Hematopoietic multipotent progenitor cell treated with erythropoietin and hydrocortisone succinate and interleukin-3 and kit ligand, for 6 days (in vitro differentiated cells): ENCODE results near the gene ZBTB21.
"Not testable (repeated sequence)": the region's sequence is repeated elsewhere in the genome, so short reads cannot be mapped to it uniquely, and the experiment has no call there.

ENCODE experiments used
- DNase-seq: peaks from one replicate; pipeline ENCODE4 v3.0.0-alpha.2; 2015

ZBTB21 gene

DNA sequence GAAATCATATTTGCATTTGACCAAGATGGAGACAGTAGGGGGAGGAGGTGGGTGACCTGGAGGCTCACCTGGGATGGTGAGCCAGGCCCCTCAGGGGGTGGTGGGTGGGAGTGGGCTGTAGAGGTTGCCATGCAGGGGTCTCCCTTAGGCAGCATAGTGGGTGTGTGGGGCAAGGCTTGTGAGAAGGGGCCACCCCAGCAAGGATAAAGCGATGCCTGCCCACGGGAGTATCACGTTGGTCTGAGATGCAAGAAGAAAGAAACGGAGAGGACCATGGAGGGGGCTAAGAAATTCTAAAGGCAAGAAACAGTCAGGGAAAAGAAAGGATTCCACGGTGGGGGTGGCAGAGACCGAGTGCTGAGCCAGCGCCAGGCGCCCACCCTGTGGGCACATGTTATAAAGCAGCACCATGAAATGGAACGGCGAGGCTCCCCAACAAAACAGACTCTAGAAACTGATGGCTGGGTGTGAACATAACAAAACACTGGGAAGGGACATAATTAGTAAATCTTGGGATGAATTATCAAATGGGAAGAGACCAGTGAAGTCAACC is 44.6 kb downstream of the ZBTB21 start:
- DNase-seq = no peak

DNA sequence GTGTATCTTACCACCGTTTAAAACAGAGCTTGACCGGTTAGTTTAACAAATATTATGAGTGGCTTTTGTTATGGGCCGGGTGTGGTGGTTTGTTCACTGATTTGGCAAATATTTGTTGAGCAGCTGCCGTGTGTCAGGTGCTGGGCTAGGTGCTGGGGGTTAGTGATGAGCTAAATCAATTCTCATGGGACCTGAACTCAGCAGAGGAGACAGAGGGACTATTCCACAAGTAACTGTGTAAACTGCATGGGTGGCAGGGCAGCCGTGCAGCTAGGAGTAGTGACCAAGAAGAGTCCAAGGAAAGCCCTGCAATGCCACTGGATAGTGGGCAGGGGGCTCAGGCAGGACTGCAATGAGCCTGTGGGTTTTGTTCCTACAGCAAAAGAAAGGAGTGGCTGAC is 45.1 kb downstream of the ZBTB21 start:
- no peak for DNase-seq

DNA sequence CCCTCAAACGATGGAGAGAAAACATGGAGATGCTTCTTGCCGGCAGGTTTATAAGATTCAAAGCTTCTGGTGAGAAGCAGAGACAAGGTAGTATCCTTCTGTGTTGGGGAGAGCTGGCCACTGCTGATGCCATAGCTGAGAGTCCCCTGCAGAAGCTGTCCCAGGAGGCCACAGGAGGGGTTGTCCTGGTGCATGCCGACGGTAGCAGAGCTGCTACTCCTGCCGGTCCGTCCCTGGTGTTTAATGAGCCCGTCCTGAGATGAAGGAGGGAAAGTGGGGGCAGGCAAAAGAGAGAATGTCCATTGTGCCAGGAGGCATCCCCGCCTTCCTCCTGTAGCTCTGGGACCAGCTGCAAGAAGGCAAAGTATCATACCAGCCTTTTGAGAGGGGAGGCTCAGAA is 46.0 kb downstream of the ZBTB21 start:
- no peak for DNase-seq

DNA sequence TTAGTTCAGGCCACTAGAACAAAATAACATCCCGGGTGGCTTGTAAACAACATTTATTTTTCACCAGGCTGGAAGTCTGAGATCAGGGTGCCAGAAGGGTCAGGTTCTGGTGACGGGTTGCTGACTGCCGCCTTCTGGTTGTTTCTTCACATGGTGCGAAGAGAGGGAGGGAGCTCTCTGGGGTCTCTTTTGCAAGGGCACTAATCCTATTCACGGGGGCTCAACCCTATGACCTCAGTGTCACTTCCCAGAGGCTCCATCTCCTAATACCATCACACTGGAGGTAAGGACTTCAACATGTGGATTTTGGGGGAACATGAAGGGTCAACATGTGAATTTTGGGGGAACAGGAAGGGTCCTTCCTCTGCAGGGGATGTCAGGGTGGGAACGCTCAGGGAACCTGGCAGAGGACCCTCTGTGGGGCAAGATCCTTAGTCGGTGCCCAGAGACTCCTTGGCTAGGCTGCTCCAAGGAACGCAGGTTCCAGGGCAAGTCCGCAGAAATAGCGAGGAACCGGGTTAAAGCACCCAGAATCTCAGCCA is 47.7 kb downstream of the ZBTB21 start:
- no peak for DNase-seq

DNA sequence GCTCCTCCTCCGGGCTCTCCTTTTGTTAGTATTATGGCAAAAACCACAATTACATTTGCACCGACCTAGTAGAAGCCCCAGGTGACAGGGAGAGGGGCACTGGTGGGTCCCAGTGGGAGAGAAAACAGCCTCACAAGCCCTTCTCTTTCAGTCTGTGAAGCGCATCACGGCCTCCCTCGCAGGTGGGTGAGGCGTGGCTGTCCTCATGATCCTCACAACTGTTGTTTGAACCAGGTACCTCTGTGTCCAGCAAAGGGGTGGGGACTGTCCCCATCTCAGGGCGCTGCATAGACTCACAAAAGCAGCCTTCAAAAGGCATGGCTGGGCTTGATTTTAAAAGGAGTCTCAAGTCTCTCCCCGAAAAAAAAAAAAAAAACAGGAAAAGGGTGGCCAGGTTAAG is 48.4 kb downstream of the ZBTB21 start:
- DNase-seq = no peak

DNA sequence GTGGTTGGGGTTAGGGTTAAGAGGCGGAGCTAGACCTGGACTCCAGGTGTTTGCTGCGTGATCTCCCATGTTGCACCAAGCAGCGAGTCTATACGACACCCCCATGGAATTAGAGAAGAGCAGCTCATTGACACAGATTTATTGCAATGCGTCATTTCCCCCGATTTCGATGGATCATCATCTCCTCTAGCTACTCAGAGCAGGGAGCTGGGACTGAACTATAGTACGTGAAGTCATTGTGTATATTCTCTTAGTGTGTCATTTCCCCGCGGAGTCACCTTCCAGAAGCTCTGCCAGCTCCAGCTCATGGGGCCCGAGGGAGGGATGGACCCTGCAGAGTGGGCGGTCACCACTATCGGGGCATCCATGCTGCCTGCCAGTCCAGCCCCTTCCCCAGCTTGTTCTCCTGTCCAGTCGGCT is 48.9 kb downstream of the ZBTB21 start:
- no peak for DNase-seq

DNA sequence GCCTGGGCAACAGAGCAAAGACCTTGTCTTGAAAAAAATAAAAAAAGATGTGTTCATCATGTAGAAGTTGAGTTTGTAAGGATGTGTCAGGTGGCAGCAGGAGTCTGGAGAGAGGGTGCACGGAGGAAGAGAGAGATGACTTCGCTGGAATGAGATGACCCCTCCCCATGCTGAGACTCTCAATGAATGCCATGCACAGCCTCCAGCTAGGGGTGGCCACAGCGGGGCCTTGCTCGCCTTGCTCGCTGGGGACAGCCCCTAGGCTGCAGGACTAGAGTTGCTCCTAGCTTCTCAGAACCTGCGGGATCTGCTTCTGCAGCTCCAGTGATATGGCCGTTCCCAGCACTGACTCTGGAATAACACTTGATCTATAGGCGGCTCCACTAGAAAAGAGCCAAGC is 49.8 kb downstream of the ZBTB21 start:
- no peak for DNase-seq

DNA sequence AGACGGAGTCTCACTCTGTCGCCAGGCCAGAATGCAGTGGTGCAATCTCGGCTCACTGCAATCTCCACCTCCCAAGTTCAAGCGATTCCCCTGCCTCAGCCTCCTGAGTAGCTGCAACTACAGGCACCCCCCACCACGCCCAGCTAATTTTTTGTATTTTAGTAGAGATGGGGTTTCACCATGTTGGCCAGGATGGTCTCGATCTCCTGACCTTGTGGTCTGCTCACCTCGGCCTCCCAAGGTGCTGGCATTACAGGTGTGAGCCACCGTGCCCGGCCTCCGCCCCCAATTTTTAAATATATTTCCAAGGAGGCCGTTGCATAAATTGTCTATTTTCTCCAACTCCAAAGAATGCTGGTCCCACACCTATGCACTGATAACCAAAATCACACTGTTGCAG is 50.5 kb downstream of the ZBTB21 start:
- not testable (repeated sequence) for DNase-seq

DNA sequence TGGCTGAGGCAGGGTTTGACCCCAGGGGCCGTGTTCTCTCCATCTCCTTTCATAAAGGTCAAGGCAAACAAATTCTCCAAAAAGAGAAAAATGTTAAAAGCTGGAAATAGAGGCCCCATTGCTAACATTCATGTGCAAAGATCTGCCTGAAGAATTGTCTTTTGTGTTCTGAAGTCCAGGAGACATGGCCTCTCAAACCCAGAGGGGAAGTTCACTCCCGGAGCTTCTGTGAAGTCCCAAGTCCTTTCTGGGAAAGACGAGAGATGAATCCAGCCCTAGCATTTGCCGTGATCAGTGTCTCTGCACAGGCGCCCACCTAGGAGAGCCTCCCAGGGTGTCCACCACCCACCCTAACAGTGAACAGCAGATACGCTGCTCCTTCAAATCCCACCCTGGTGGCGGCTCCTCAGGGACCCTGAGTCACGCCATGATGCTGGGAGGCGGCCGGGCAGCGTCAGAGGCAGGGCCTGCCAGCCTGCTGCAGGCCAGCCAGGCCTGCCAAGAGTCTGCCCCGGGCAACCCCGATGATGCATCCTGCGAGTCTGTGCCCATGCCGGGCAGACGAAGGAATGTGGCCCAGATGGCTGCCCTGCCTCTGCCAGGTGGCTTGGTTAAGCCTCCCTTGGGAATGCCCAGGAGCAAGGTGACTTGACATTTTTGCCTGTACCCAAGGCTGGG is 51.1 kb downstream of the ZBTB21 start:
- DNase-seq = no peak

DNA sequence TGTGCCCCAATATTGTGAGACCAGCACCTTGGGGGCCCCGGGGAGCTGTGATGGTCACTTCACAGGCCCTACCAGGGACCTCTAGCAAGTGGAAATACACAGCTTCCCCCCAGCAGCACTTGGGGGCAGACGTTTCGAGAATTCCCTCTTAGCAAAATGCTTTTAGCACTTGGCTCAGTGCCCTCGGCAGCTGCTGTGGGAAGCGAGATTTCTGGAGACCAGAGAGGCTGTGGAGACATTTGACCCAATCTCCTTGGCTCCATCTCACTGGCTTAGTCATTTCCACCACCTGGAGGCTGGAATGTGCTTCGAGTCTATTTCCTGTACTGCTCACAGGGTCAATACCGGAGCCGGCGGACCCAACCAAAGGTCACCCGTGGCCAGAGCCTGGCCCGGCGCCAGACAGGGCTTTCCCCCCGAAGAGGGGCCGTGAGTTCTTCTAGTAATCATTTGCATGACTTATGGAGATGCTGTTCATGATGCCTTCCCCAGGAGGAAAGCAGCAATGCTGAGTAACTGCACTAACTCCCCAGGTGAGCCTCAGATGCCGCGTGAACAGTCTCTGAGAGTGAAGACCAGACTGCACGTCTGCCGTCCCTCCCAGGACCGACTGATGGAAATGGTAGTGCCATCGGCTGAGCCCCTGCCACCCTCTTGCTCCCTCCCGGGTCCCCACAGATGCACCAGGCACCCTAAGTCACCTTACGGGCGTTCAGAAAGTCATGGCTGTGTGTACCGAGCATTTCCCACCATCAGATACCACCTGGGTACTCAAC is 52.0 kb downstream of the ZBTB21 start:
- DNase-seq = peak; percentile 28

DNA sequence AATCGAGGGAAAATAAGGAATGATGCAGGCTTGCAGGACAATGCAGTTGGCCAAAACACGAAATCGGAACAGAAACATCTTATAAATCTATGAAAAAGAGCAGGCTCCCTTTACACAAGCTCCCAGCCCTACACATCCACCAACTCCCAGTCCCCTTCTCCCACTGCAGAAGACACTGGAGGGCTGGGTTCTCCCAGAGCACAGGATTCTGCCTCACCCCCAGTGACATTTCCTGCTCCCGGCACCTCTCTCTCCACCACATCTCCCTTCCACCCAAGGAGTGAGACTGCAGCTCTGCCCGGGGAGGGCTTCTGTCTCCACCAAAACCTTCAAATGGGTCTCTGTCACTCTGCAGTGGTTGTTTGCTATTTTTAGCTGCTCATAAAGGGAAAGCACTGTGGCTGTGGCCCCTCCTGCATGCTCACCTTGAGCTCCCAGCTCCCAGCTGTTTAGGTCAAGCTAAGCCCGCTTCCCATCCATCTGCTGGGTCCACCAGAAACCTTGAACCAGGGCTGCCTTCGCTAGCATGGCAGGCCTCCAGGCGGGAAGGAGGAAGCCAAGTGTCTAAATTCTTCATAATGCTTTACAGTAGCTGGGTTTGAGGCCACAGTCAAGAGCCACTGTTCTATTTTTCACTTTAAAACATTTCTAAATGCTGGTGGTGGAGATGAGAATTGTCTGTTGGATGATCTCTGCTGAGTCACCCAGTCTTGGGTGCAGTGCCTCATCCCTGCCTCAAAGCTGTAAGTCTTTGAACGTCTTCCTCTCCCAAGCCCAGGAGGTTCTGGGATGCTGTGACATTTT is 53.0 kb downstream of the ZBTB21 start:
- DNase-seq = peak; percentile 86

DNA sequence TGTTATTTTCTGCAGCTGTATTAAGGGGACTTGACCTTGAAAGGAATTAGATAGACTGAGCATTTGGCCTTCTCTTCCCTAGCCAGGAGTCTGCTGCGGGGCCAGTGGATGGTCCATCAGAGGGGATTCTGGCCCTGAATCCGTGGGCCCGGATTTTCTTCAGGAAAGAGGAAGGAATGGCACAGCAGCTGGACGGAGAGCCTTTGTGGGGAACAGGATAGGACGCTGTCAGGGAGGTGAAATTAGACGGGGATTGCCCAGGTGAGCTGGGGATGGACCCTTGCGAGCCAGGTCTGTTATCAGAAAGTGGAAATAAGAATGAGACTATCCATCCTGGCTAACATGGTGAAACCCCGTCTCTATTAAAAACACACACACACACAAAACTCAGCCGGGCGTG is 54.6 kb downstream of the ZBTB21 start:
- DNase-seq = no peak

DNA sequence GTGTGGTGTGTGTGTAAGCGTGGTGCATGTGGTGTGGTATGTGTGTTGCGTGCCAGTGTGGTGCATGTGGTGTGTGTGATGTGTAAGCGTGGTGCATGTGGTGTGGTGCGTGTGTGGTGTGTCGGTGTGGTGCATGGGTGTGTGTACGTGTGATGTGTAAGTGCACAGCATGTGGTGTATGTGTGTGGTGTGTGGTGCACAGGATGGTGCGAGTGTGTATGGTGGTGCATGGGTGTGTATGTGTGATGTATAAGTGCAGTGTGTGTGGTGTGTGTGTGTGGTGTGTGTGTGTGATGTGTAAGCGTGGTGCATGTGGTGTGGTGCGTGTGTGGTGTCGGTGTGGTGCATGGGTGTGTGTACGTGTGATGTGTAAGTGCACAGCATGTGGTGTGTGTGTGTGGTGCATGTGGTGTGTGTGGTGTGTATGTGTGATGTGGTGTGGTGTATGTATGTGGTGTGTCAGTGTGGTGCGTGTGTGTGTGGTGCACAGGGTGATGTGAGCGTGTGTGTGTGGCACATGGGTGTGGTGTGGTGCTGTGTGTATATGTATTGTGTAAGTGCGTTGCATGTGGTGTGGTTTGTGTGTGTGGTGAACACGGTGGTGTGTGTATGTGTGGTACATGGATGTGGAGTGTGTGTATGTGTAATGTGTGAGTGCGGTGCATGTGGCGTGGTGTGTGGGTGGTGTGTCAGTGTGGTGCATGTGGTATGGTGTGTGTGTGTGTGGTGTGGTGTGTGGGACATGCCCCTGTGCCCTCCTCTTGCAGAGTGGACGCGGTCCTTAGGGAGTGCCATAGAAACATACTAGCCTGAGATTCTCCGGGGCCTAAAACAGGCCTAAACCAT is 55.3 kb downstream of the ZBTB21 start:
- no peak for DNase-seq

DNA sequence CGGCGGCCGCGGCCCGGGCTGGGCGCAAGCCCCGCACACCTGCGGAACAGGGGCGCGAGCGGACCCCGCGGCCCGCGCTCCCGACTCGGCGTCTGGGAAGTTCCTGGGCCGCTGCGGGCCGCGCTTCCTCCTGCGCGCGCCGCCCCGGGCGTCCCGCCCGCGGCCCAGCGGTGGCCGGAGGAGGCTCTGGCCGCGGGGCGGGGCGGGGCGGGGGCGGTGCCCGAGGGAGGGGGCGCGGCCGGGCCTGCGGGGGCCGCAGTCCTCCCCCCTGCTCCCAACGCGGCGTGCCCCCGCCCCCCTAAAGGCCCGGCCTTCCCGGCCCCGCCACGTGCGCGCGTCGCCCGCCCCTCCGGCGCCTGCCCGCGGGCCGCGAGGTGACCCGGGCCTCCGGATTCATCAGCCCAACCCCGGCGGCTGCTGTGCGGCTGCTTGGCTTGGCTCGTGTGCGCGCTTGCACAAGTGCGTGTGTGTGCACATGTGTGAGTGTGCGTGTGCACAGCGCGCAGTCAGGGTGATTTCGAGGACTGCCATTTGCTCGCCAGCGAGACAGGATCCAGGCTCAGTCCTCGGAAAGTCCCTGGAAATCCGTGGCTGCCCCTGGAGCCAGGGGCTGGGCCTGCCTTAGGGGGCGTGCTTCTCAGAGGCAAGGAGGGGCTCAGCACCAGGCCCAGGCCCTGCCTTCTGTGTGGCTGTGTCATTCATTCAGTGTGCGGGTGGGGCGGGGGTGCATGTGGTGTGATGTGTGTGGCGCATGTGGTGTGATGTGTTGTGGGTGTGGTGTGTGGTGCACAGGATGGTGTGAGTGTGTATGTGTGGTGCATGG is 56.1 kb downstream of the ZBTB21 start, which contains the start of gene C2CD2:
TSS of gene C2CD2 (minus strand) at position 188 of the 823 bp plus-strand sequence. CDS start 370 bp downstream, outside the sequence.
- DNase-seq = peak; percentile 78

DNA sequence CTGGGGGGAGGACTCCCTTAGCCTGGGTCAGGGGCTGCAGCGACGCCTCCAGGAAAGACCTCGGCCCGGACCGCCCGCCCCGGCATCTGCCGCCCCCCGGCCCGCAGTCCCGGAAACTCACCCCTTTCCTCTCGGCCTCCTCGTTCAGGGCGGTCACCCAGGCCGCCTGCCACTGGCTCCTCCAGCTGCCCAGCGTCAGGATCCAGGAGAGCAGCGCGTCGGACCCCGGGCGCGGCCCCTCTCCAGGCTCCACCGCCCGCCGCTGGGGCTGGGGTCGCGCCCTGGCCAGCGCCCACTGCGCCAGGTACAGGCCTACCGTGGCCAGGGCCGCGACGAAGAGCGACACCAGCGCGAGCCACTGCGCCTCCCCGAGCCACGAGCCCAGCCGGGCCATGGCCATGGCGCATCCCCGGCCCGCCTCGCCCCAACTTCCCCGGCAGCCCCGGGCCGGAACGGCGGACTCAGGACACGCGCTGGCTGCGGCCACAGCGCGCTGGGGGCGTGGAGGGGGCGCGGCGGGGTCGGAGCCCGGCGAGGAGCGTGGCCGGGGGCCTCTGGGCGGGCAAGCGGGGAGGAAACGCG is 56.8 kb downstream of the ZBTB21 start:
- no peak for DNase-seq

DNA sequence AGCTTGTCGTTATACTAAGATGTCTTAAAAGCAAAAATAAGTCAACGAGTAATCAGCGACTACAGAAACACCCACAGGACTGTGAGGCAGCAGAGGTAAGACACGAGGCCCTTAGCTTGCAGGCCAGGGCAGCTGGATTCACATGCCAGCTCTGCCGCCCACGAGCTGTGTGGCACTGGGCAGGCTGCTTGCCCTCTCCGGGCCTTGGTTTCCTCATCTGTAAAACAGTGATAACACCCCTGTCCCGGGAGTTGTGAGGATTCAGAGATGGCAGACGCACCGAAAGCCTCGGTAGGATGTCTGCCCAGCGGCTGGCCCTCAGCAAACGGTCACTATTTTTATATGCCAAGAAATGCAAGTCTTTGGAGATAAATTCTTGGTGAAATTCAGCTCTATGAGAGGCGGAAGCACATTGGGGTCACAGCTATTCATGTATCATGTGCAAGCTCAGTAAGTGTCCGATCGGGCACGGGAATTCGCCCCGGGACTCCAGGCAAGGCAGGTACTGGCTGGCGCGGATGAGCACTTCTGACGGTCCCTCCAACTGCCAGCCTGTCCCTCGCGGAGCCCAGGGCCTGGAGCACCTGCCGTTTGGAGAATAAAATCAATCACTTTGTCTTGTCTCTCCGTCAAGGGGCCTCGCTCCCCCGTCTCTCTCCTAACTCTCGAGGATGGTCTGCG is 57.5 kb downstream of the ZBTB21 start:
- peak; percentile 44 for DNase-seq

DNA sequence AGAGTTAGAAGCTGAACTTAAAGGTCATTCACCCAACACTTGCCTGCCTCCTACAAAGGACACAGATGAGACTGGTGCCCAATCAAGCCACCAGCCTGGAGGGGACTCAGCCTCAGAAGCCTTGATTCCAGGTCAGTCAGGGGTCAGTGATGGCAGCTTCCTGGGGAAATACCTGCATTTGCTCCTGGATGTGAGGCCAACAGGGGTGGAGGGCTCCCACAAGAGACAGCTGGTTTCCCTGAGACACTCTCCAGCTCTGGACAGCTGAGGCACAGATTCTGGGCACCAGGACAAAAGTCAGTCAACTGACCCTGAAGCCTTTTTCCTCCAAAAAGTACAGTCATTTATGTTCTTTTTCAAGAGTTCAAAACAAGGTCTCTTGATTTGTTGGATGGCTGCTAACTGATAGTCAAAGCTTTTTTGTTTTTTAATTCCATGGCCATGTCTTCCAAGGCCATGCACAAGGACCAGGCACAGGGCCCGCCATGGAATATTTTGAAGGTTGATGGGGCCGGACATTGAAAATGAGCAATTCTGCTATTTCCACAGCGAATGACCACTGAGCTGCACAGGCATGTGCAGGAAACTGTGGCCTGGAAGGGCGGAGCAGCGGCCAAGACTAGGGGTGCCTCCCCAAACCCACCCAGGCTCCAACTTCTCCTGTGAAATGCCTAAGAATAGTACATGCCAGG is 58.1 kb downstream of the ZBTB21 start:
- DNase-seq = no peak

DNA sequence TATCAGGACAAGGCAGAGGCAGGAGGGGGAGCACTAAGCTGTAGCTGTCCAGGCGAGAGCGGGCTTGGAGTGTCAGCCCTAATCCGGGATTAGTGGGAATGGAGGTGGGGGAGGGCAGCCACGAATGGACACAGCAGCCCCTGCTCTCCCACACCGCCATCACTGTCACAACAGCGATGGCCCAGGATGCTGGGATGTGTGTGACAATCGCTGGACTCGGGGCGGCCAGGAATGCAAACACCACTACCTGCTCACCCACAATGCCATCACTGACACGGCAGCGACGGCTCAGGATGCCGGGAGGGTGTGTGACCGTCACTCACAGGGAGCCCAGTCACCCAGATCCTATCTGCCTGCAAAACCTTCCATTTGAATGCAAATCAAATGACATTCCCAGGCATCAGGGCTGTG is 59.2 kb downstream of the ZBTB21 start:
- no peak for DNase-seq

DNA sequence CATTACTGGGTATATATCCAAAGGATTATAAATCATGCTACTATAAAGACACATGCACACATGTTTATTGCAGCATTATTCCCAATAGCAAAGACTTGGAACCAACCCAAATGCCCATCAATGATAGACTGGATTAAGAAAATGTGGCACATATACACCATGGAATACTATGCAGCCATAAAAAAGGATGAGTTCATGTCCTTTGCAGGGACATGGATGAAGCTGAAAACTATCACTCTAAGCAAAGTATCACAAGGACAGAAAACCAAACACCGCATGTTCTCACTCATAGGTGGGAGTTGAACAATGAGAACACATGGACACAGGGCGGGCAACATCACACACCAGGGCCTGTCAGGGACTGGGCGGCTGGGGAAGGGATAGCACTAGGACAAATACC is 60.5 kb downstream of the ZBTB21 start:
- DNase-seq = not testable (repeated sequence)
